Mucosa of gallbladder (tissue), 1 donor: ENCODE measurements around the gene PAF1. TPM values are rescaled to one million over a fixed set of nuclear protein-coding genes. Genes with fewer than 3 reads are reported as not detected.
"Not testable (repeated sequence)": the region's sequence is repeated elsewhere in the genome, so short reads cannot be mapped to it uniquely, and the experiment has no call there.

Source experiments
- DNase-seq: peaks from one replicate; pipeline ENCODE4 v3.0.0-alpha.2; 2020; ENCODE audit warnings: low spot score
- total RNA-seq: library from RNA; stranded (reverse); gene quantifications from one replicate; pipeline ENCODE4 v1.2.1, GENCODE V29; 2021
- donor health status: DM: no; HTN: no; CAD: no.

The PAF1 gene
- total RNA-seq, 1 donor from 2014 or later, result 50.5 TPM

GRCh38 chr19:39382991-39383828 lies 7.7 kb downstream of the PAF1 start:
- no peak for DNase-seq

DNA sequence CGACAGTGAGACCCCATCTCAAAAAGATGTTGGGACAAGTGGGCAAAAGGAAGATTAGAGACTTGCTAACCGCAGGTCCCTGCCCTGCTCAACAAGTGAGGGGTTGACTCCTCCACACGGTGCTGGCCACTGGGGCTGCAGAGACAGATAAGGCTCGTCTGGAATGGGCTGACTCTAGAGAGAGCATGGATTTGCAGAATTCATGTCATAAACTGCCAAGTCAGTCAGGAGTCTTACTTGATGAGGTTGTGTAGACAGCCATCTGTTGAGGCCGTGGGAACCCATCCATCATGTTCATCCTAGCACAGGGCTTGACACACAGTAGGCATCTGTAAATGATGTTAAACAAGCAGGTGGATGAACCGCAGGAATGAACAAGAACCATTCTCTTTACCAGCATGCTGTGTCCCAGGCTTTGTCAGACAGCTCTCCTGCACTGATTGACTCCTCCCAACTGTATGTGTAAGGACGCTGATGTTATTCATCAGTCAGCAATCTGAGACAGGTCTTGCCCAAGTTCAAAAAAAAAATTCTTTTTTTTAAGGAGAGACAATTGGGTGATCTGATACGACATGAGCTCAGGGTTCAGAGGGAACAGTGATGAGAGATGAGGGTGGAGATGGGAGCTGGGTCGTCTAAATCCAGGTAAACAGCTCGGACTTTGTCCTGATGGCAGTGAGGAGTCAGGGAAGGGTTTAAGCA lies 8.8 kb downstream of the PAF1 start:
- no peak for DNase-seq

DNA sequence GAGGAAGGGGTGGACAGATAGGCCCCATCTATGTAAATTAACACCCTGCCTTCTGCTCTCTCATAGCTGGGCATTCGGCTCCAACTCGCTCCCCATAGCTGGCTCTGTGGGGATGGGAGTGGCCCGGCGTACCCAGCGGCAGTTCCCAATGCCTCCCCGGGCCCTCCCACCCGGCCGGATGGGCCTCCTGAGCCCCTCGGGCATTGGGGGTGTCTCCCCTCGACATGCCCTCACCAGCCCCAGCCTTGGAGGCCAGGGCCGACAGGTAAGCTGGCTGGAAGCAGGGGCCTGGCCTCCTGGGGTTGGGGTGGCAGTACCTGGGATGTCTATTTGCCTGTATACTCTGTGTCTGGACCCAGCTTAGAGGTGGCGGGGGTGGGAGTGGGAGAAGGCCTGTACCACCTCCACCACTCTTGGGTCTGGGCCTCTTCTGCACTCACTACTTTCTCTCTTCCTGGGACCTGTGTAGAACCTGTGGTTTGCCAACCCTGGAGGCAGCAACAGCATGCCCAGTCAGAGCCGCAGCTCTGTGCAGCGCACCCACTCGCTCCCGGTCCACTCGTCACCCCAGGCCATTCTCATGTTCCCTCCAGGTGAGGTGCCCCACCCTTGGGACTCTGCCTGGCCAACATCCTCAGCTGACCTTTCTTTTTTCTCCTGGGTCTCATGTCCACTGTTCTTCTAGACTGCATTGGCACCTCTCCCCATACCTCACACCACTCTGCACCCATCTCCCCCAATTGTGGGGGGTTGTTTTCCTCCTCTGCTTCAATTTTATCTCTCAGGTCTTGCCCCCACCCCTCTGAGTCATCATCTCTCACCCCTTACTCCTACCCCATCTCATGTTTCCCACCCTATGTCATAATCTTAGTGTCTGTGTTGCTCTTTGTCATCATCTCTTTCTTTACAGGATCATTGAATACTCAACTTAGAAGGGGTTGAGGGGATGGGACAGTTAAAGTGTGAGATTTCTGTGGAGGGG lies 10.1 kb downstream of the PAF1 start:
- DNase-seq, result no peak

DNA sequence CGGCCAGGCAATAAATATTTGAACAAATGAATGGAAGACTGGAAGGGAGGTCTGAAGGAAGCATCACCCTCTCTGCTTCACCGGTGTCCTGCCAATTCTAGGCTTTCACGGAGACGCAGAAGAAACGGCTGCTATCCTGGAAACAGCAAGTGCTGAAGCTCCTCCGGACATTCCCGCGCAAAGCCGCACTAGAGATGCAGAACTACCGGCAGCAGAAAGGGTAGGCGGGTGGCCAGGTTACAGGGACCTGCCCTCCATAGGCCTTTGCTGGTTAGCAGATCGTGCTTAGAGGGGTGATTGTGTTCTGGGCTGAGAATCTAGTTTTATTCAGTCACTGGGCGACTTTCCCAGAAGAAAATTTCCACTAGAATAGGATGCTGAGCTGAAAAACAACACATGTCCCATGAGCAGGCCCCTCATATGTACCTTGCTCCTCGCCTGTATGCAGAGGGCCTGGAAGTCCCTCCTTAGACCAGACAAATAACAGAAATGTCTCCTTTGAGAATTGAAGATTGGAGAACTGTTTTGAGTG lies 11.0 kb downstream of the PAF1 start:
- DNase-seq, result no peak

DNA sequence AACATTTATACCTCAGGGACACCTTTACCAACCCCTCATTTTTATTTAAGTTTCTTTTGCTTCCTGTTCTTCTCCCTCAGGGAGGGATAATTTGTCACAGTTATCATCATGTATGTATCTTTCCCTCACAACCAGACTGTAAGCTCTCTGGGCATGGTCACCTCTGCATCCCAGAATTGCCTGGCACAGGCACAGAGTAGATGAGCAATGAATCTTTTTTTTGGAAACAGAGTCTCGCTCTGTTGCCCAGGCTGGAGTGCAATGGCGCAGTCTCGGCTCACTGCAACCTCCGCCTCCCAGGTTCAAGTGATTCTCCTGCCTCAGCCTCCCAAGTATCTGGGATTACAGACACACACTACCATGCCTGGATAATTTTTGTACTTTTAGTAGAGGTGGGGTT lies 11.5 kb downstream of the PAF1 start:
- DNase-seq, result not testable (repeated sequence)

DNA sequence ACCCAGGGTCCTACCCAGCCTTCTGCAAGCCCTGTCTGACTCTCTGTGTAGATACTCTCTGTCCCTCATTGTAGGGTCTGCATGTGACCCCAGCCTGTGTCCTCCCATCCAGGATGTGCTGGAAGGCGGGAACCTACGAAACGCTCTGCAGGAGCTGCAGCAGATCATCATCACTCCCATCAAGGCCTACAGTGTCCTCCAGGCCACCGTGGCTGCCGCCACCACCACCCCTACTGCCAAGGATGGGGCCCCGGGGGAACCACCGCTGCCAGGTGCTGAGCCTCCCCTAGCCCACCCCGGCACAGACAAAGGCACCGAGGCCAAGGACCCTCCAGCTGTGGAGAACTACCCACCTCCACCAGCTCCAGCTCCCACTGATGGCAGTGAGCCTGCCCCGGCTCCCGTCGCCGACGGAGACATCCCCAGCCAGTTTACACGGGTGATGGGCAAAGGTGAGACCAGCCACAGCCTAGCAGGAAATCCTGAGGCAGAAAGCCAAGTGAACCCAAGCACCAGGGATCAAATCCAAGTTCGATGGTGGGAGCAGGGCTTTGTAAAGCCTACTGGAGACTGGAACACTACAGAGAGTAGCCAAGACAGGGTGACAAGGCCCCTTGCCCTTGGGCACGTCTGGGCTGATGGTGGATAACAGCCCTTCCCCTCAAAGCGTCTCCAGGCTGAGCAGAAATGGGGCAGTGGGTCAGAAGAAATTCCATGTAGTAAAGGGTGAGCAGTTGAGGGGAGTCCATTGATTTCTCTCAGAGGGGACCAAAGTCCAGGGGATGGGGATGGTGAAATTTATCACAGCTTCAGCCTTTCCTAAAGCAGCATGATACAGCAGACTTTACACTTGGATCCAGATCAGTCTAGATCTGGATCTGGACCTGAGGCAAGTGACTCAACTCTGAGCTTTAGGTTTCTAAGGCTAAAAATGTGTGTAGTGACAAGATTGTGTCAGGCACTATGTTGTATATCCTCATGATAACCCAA lies 13.2 kb downstream of the PAF1 start:
- no peak for DNase-seq

DNA sequence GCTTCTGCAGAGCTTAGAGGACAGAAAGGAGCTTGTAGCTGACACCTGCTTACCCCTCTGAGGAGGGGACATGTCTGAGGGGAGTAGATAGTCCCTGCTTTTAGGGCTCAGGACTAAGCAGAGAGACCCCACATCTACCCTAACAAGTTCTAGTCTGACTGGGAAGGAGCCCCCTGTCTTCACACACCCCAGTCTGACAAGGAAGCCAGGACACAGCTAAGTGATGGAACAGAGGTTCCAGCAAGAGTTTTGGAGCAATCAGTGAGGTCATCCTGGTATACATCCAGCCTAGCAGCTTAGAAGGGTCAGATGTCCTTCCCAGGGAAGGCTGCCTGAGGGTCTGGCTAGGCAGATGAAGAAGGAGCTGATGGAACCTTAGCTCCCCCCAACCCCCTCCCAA lies 15.0 kb downstream of the PAF1 start:
- DNase-seq, result no peak

DNA sequence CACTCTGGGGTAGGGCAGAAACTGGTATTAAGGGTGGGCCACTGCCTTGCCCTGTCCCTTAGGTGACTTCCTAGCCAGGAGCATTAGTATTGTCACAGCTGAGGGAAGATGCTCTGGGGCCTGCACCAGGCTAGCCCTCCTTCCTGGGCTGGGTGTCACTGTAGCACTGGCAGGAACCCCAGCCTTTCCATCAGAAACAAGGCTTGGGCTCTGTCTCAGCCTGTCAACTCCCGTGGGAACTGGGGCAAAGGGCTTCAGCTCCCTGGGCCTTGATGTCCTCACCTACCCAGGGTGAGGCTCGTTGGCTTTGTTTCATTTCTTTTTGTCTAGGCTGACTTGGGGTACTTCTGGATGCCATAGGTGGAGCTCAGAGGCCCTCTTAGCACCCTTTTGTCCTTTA lies 18.0 kb downstream of the PAF1 start:
- no peak for DNase-seq

GRCh38 chr19:39372047-39372802 lies 18.7 kb downstream of the PAF1 start:
- peak; percentile 78 for DNase-seq

GRCh38 chr19:39370735-39371134 lies 20.2 kb downstream of the PAF1 start:
- no peak for DNase-seq

DNA sequence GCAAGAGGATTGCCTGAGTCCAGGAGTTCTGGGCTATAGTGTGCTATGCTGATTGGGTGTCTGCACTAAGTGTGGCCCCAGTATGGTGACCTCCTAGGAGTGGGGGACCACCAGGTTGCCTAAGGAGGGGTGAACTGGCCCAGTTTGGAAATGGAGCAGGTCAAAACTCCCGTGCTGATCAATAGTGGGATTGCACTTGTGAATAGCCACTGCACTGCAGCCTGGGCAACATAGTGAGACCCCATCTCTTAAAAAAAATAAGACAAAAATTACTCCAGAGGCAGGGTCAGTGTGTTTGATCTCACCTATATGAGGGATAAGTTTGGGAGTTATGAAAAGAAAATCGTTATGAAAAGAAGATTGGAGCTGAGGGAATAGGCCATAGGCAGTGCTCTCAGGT lies 21.7 kb downstream of the PAF1 start:
- no peak for DNase-seq

DNA sequence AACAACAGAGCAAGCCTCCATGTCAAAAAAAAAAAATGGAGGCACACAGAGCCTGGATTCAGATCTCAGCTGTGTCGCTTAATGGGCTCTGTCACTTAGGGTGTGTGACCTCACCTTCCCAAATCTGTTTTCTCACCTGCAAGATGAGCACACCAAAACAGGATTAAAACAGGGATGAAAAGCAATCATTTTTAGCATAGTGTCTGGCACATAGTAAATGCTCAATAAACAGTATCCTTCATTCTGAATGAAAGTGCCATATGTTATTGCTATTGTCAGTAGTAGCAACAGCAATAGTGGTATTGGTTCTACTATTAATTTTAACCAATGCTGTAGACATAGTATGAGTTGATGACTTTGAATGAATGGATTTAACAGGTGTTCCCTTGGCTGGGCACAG lies 25.4 kb downstream of the PAF1 start:
- no peak for DNase-seq

DNA sequence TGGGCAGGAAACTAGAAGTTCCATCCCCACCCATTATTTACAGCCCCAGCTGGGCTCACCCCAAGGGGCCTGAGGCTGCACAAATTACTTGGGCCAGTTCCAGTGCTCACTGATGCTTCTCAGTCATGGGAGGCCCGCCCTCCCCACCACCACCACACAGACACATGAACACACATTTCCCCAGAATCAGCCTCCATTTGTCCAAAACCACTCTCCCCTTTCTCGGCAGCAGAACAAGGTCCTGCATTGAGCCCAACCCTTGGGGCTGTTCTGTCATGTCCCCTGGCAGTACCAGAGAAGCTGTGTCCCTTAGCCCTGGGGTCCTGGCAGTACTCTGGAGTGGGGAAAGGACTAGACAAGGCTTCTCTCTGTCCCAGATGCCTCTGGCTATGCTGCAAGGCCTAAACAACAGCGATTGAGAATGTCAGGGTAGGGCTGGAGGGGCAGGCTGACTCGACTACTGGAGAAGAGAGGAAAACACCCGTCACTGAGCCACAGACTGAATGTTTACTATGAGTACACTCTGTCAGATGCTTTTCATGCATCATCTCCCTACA lies 26.9 kb downstream of the PAF1 start:
- DNase-seq, result no peak

GRCh38 chr19:39362682-39363657 lies 27.9 kb downstream of the PAF1 start:
- no peak for DNase-seq

DNA sequence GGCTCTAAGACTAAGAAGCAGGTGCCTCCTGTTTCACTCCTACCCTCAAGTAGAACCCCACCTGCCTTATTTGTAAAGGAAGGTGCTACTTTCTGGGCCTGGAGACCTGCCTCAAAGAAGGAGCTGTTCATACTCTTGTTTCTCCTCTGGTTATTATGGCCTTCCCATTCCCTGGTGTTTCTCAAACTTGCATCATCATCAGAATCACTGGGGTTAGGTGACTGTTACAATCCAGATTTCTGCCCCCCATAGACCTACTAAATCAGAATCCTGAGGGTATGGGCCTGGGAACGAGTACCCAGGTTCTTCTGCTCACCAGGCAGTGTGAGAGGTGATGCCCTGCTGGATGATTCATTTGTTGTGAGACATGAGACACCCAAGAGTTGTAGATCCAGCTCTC lies 30.3 kb downstream of the PAF1 start:
- DNase-seq, result no peak

DNA sequence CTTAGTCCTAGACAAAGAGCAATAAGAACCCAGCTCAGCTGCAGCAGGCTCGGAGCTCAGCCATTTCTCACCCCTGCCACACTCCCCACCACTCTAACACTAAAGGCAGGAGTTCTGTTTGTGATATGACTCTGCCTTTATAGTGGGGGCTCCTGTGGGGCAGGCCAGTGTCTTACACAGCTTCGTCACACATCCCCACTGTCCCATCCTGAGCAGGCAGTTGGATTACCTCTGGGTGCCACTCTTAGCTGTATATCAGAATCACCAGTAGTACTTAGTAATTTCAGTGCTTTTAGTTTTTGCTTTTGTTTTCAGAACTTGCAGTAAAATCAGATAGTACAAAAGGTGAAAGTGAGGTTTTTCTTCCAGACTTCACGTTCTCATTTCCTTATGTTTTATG lies 31.9 kb downstream of the PAF1 start:
- DNase-seq, result no peak

- no peak for DNase-seq
Measured at GRCh38 chr19:39356647-39357046, 34.3 kb downstream of the PAF1 start.

GRCh38 chr19:39356073-39356472 lies 34.8 kb downstream of the PAF1 start:
- no peak for DNase-seq
